GM10266 (cell line): ENCODE data around the gene HSPB3.
"Not testable (repeated sequence)": the region's sequence is repeated elsewhere in the genome, so short reads cannot be mapped to it uniquely, and the experiment has no call there.

Experiments
- DNase-seq: peaks from one replicate; pipeline ENCODE4 v3.0.0; 2012; ENCODE audit errors: extremely low spot score
- TF ChIP-seq, protein P1 (sequence below): IDR thresholded peaks from 2 replicates; pipeline ENCODE4 v1.5.1; 2012; ENCODE audit warnings: mild to moderate bottlenecking, low read depth; ENCODE audit not compliant: control insufficient read depth, insufficient read depth; ENCODE audit errors: missing control alignments

Gene HSPB3

DNA sequence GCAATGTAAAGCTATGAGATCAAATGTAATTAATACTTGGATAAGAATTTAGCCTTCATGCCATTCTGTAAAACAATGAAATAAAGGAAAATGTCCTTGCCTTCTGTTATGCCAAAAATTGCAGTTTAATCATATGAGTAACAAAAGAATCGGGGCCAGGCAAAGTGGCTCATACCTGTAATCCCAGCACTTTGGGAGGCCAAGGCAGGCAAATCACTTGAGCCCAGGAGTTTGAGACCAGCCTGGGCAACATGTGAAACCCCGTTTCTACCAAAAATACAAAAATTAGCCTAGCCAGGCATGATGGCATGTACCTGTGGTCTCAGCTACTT lies 34.1 kb downstream of the HSPB3 start:
- TF ChIP-seq, protein P1, sequence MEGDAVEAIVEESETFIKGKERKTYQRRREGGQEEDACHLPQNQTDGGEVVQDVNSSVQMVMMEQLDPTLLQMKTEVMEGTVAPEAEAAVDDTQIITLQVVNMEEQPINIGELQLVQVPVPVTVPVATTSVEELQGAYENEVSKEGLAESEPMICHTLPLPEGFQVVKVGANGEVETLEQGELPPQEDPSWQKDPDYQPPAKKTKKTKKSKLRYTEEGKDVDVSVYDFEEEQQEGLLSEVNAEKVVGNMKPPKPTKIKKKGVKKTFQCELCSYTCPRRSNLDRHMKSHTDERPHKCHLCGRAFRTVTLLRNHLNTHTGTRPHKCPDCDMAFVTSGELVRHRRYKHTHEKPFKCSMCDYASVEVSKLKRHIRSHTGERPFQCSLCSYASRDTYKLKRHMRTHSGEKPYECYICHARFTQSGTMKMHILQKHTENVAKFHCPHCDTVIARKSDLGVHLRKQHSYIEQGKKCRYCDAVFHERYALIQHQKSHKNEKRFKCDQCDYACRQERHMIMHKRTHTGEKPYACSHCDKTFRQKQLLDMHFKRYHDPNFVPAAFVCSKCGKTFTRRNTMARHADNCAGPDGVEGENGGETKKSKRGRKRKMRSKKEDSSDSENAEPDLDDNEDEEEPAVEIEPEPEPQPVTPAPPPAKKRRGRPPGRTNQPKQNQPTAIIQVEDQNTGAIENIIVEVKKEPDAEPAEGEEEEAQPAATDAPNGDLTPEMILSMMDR = peak; percentile 10
- not testable (repeated sequence) for DNase-seq

DNA sequence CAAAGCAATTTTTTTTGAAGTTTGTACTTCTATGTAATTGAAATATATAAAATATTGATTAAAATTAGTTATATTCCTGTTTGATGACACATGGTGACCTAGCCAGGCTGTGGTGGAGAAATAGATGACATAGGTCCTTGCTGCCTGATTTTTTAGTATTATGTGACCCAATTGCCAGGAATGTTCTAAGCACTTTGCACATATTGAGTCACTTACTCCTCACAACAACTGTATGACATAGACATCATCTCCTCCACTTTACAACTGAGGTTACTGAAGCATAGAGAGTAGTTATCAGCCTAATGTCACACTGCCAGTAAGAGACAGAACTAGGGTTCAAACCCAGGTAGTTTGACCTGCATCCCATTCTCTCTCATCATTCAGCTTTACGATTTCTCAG lies 35.8 kb downstream of the HSPB3 start:
- TF ChIP-seq, protein P1 = no peak

DNA sequence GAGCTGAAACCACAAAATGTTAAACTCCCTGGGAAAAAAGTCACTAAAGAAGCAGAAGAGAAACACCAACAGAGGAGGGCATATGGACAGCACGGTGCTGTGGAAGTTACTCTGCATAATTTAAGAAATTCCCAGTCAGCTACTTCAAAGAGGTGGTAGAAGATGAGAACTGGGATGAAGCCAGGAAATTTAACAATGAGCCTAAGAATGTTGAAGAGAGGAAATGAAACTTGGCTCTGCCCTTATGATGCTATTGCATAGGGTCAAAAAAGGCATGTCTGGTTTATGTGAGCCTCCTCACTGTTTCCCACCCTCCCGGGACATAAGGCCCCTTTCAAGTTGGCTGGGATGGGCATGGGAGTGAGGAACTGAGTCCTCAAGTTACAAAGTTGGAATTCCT lies 36.7 kb downstream of the HSPB3 start:
- TF ChIP-seq, protein P1 = no peak
- DNase-seq = no peak

More for the DNA sequence above, 35.8 kb downstream of the HSPB3 start:
- DNase-seq = no peak

DNA sequence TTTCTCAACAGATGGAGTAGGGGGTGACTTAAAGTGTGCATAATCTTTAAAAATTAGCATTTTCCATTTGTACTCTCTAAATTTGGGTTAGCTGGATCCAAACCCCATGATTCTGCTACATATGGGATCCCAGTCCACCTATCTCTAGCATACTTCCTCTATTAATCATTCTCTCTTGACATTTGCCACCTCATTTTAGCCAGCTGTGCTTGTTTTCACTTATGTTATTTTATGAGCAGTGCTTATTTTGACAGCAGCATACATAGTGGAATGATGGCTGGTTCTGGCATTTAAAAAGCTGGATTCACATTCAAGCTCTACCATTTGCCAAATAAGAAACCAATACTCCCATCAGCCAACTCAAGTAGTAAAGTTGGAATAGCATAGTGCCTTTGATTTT lies 39.5 kb downstream of the HSPB3 start:
- no peak for DNase-seq
- TF ChIP-seq, protein P1 = no peak
